Measurements from ENCODE around the gene SSC4D. TPM values are rescaled to one million over a fixed set of nuclear protein-coding genes. Genes with fewer than 3 reads are reported as not detected.

SSC4D gene
- total RNA-seq, 2 experiments from 2014 or later, result 0.67 to 0.68 TPM

DNA sequence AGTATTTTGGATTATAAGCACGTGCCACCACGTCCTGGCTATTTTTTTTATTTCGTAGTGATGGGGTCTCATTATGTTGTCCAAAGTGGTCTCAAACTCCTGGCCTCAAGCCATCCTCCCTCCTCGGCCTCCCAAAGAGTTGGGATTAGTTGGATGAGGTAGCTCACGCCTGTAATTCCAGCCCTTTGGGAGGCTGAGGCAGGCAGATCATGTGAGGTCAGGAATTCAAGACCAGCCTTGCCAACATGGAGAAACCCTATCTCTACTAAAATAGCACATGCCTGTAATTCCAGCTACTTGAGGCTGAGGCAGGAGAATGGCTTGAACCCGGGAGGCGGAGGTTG lies 28.9 kb downstream of the SSC4D start:
- CTCF ChIA-PET, result no interaction called here
- no peak for ATAC-seq
- no peaks in the 10 kb centered on the region for H3K27me3 Mint-ChIP-seq
- no peak overlapping the region for H3K27ac Mint-ChIP-seq
- intact Hi-C loops (cut with micrococcal nuclease), result no loop called here
- no peak for DNase-seq
- peaks cover 5% of the 10 kb centered on the region for H3K4me1 Mint-ChIP-seq (ENCODE audit: low read depth)
- no peak overlapping the region for H3K4me3 Mint-ChIP-seq
- H3K36me3 Mint-ChIP-seq (ENCODE audit: low read depth), result no peaks in the 10 kb centered on the region
- H3K9me3 Mint-ChIP-seq, result no peaks in the 10 kb centered on the region
- TF ChIP-seq, protein P1, sequence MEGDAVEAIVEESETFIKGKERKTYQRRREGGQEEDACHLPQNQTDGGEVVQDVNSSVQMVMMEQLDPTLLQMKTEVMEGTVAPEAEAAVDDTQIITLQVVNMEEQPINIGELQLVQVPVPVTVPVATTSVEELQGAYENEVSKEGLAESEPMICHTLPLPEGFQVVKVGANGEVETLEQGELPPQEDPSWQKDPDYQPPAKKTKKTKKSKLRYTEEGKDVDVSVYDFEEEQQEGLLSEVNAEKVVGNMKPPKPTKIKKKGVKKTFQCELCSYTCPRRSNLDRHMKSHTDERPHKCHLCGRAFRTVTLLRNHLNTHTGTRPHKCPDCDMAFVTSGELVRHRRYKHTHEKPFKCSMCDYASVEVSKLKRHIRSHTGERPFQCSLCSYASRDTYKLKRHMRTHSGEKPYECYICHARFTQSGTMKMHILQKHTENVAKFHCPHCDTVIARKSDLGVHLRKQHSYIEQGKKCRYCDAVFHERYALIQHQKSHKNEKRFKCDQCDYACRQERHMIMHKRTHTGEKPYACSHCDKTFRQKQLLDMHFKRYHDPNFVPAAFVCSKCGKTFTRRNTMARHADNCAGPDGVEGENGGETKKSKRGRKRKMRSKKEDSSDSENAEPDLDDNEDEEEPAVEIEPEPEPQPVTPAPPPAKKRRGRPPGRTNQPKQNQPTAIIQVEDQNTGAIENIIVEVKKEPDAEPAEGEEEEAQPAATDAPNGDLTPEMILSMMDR (IDR thresholded peaks at IDR 0.05), result no peak
- POLR2A ChIA-PET, result no interaction called here

DNA sequence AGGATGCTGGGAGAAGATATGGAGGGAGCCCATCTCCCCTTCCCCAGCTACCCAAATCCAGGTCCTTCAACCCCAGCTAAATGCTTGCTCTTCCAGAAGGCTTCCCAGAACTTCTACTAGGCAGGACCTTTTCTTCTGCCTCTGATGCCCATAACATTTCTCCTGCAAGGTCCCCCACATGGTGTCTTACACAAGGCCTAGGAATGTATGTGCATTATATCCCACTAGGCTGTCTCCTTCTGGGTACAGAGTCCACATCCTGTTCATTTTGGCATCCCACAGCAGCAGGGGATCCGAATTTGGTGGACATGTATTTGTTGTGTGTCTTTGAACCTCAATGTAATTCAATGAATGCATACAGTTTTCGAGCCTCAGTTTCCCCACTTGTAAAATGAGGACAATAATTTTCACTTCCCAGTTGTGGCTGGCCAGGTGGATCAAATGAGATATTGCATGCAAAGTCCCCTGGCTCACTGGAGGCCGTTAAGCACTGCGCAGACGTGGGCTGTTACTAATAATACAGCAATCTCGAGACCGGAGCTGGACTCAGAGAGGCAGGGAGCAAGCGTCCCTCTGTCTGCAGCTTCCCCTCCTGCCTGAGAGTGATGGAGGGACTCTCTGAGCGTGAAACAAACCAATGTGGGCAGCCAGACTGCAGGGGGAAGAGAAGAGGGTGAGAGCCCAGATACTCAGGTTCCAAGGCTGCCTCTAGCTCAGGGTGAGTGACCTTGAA lies 32.1 kb downstream of the SSC4D start:
- H3K36me3 Mint-ChIP-seq (ENCODE audit: low read depth), result no peaks in the 10 kb centered on the region
- TF ChIP-seq, protein P1 (IDR thresholded peaks at IDR 0.05), result no peak
- peaks cover 5% of the 10 kb centered on the region for H3K4me1 Mint-ChIP-seq (ENCODE audit: low read depth)
- DNase-seq, result no peak
- intact Hi-C loops (cut with micrococcal nuclease), result no loop called here
- no peak overlapping the region for H3K27ac Mint-ChIP-seq
- no peak for ATAC-seq
- peaks cover 3% of the 10 kb centered on the region for H3K27me3 Mint-ChIP-seq
- ChIA-PET CTCF (interaction anchor here (0.9 to 1.6 kb wide), 2 partner anchors 9 to 13 kb away, joined by 3 to 4 read pairs; no protein-coding TSS in a partner anchor), POLR2A (no interaction called here)
- no peaks in the 10 kb centered on the region for H3K9me3 Mint-ChIP-seq
- H3K4me3 Mint-ChIP-seq, result no peak overlapping the region

- Mint-ChIP-seq H3K9me3 (no peaks in the 10 kb centered on the region), H3K36me3 (ENCODE audit: low read depth) (no peaks in the 10 kb centered on the region), H3K27me3 (peaks cover 5% of the 10 kb centered on the region), H3K27ac (no peak overlapping the region), H3K4me3 (no peak overlapping the region), H3K4me1 (ENCODE audit: low read depth) (peaks cover 3% of the 10 kb centered on the region)
- ATAC-seq, result no peak
- TF ChIP-seq, protein P1 (IDR thresholded peaks at IDR 0.05), result no peak
- ChIA-PET CTCF (interaction anchor here (1.6 kb wide), 1 partner anchor 11 kb away, joined by 4 read pairs; no protein-coding TSS in a partner anchor), POLR2A (no interaction called here)
- DNase-seq, result no peak
- intact Hi-C loops (cut with micrococcal nuclease), result no loop called here
These were observed 34.2 kb downstream of the SSC4D start for GRCh38 chr7:76375251-76375650.

DNA sequence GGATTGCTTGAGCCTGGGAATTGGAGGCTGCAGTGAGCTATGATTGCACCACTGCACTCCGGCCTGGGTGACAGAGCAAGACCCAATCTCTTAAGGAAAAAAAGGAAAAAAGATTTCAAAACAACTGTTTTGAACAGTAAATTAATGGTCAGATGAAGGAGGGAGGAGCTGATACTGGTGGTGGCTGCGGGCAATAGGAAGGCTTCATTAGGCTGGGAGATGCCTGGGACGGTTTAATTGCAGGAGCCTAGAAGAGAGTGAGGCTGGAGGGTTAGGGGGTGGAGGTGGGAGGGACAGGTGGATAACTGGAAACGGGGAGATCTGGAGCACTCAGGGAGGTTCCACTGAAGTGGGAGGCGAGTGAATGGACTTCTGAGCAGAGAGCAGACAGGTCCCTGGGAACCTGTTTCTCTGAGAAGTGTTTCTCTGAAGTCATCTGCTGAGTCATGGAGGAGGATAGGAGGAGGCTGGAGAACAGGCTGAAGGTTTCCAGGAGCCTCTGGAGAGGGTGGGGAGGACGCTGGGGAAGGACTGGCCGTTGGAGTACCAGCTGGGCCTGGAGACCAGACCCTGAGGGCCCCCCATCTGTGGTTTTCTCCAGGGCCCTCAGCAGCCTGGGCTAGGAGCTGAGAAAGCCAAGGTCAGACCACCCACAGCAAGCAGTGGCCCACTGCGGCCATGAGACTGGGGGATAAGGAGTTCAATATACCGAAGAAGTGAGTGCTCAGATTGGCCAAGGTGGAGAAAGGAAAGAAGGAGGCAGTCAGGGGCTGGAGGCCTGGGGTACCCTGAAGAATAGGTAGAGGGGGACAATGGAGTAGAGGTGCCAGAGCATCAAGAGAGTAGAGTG lies 36.3 kb downstream of the SSC4D start:
- H3K27me3 Mint-ChIP-seq, result peaks cover 5% of the 10 kb centered on the region
- no peak overlapping the region for H3K27ac Mint-ChIP-seq
- TF ChIP-seq, protein P1 (IDR thresholded peaks at IDR 0.05), result no peak
- no peak overlapping the region for H3K4me3 Mint-ChIP-seq
- ATAC-seq, result no peak
- ChIA-PET POLR2A (no interaction called here), CTCF (no interaction called here)
- no peaks in the 10 kb centered on the region for H3K9me3 Mint-ChIP-seq
- intact Hi-C loops (cut with micrococcal nuclease), result no loop called here
- DNase-seq, result no peak
- no peaks in the 10 kb centered on the region for H3K4me1 Mint-ChIP-seq (ENCODE audit: low read depth)
- no peaks in the 10 kb centered on the region for H3K36me3 Mint-ChIP-seq (ENCODE audit: low read depth)

- no peak for DNase-seq
- ChIA-PET POLR2A (no interaction called here), CTCF (interaction anchor here (0.7 kb wide), 1 partner anchor 18 kb away, joined by 3 read pairs; no protein-coding TSS in a partner anchor)
- Mint-ChIP-seq H3K4me1 (ENCODE audit: low read depth) (no peaks in the 10 kb centered on the region), H3K27ac (no peak overlapping the region), H3K27me3 (peaks cover 5% of the 10 kb centered on the region), H3K9me3 (no peaks in the 10 kb centered on the region), H3K4me3 (no peak overlapping the region), H3K36me3 (ENCODE audit: low read depth) (no peaks in the 10 kb centered on the region)
- intact Hi-C loops (cut with micrococcal nuclease), result no loop called here
- TF ChIP-seq, protein P1 (IDR thresholded peaks at IDR 0.05), result no peak
- no peak for ATAC-seq
These were observed 38.1 kb downstream of the SSC4D start for GRCh38 chr7:76371396-76371795.
